RWPE1 (cell line): ENCODE results near the gene SAG.
A peak's percentile ranks its signal among the peaks of the same experiment; 100 is the strongest.
"Not testable (repeated sequence)": the region's sequence is repeated elsewhere in the genome, so short reads cannot be mapped to it uniquely, and the experiment has no call there.

Experiments
- CTCF ChIA-PET: fragments of 350-600 bp; sonication (Branson Sonifier 250); formaldehyde crosslinking; extraction: SDS; loops from one replicate; lab custom pipeline; 2021; lab: Yijun Ruan, JAX
- POLR2A ChIA-PET: fragments of 400-600 bp; formaldehyde crosslinking; extraction: SDS; loops from one replicate; lab custom pipeline; 2020; ENCODE audit warnings: antibody characterized with exemption; ENCODE audit not compliant: low non-redundant PET; lab: Yijun Ruan, JAX
- DNase-seq: peaks from one replicate; pipeline ENCODE4 v3.0.0; 2012; ENCODE audit warnings: low spot score
- H3K27ac ChIP-seq: fragments of 450-650 bp; 2 replicates; pipeline ENCODE4 v1.5.1; 2017
- TF ChIP-seq, protein P1 (sequence below): fragments of 450-650 bp; conservative IDR thresholded peaks from 2 replicates; pipeline ENCODE4 v1.5.1; 2017; ENCODE audit warnings: low read depth, mild to moderate bottlenecking

The SAG gene

DNA sequence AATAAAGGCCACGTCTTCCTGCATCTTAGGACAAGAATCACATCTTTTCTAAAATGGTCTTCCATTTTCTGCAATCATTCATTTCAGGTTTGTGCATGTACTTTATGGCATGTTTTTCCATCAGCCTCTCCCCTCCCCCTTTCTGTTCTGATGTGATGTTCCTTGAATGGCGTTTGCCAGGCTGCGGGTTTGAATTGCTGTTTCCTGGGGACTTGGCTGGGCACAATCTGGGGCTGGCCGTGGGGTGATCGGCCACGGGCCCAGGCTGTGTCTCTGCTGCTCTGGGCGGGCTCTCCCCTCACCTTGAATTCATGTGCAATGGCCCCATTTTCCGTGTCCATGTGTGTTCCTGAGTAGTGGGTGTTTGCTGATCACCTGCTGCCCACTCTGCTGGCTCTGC, 61.8 kb downstream of the SAG start:
- ChIA-PET POLR2A (no interaction called here), CTCF (interaction anchor here (0.6 to 0.7 kb wide), 3 partner anchors 8 to 15 kb away, joined by 3 to 6 read pairs (median 3); no protein-coding TSS in a partner anchor)
- TF ChIP-seq, protein P1, sequence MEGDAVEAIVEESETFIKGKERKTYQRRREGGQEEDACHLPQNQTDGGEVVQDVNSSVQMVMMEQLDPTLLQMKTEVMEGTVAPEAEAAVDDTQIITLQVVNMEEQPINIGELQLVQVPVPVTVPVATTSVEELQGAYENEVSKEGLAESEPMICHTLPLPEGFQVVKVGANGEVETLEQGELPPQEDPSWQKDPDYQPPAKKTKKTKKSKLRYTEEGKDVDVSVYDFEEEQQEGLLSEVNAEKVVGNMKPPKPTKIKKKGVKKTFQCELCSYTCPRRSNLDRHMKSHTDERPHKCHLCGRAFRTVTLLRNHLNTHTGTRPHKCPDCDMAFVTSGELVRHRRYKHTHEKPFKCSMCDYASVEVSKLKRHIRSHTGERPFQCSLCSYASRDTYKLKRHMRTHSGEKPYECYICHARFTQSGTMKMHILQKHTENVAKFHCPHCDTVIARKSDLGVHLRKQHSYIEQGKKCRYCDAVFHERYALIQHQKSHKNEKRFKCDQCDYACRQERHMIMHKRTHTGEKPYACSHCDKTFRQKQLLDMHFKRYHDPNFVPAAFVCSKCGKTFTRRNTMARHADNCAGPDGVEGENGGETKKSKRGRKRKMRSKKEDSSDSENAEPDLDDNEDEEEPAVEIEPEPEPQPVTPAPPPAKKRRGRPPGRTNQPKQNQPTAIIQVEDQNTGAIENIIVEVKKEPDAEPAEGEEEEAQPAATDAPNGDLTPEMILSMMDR = no peak
- no peak for DNase-seq
- no peak overlapping the region for H3K27ac ChIP-seq

DNA sequence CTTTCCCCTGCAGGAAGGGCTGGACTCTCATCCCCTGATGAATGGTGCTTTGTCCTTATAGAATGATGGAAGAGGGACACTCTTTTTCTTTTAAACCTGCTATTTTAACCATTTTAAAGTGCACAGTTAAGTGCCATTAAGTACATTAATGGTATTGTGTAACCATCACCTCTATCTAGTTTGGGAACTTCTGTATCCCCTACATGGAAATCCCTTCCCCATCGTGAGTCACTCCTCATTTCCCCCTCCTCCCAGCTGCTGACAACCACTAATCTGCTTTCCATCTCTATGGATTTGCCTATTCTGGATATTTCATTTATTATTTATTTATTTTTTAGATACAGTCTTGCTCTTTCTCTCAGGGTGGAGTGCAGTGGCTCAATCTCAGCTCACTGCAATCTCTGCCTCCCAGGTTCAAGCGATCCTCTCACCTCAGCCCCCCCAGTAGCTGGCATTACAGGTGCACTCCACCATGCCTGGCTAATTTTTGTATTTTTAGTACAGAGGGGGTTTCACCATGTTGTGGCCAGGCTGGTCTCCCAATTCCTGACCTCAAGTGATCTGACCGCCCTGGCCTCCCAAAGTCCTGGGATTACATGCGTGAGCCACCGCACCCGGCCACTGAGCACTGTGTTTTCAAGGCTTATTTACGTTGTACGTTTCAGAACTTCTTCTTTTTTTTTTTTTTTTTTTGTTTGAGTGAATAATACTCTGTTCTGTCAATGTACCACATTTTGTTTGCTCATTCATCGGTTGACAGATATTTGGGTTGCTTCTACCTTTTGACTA, 62.5 kb downstream of the SAG start:
- TF ChIP-seq, protein P1 = no peak
- no peak for DNase-seq
- ChIA-PET POLR2A (no interaction called here), CTCF (interaction anchor here (0.6 kb wide), 1 partner anchor 8 kb away, joined by 6 read pairs; no protein-coding TSS in a partner anchor)
- no peak overlapping the region for H3K27ac ChIP-seq

DNA sequence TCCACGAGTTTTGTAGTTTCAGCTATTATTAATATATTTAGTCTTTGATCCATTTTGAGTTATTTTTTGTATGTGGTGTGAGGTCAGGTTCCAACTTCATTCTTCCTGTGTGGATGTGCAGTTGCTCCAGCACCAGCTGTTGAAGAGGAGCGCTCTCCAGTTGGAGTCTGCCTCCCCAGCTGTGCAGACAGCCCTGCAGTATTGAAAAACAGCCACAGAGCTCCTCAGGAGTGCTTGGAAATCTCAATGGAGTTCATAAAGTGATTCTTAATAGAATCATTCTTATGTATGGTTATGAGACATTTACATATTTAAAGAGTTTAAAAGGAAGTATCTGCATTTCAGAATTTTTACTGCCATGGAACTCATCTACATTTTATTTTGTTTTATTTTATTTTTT, 64.0 kb downstream of the SAG start:
- CTCF ChIA-PET = interaction anchor here (1.9 kb wide), 1 partner anchor 18 kb away, joined by 9 read pairs; no protein-coding TSS in a partner anchor

DNA sequence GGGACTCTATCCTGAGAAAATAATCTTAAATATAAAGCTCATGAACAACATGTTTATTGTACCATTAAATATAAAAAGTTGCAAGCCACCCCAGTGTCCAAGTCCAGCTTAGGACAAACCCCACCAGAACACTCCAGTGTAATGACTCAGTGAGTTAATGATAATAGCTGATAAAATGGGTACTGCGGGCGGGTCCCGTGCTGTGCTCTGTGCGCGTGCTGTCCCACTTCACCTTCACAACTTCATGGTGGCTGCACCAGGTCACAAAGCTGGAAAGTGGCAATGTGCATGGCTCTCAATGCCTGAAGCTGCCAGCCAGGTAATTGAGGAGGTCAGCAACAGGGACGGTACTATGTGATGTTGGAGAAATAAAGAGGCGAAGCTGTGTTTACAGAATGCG, 65.2 kb downstream of the SAG start:
- ChIA-PET POLR2A (no interaction called here), CTCF (no interaction called here)
- no peak for DNase-seq
- H3K27ac ChIP-seq = no peak overlapping the region
- TF ChIP-seq, protein P1 = no peak

More for the DNA sequence above, 64.0 kb downstream of the SAG start:
- DNase-seq = no peak
- TF ChIP-seq, protein P1 = no peak
- no peak overlapping the region for H3K27ac ChIP-seq
- POLR2A ChIA-PET = no interaction called here

DNA sequence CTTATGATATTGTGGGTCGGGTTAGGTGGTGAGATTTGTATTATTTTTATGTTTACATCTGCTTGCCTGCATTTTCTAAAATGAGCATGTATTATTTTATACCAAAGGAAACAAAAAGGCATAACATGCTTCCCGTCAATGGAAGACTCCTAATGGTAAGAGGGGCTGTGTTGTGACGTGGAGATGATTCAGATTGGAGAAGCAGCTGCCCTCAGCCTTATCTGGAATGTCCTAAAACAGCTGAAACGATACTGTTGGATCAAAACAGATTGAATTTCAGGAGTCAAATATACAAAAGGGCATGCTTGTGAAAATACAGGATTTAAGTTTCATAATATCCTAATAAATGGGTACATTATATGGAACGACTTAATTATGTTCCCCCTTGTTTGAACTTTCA, 65.7 kb downstream of the SAG start:
- CTCF ChIA-PET = interaction anchor here (1.1 kb wide), 1 partner anchor 12 kb away, joined by 3 read pairs; no protein-coding TSS in a partner anchor
- no peak for DNase-seq
- TF ChIP-seq, protein P1 = no peak
- no peak overlapping the region for H3K27ac ChIP-seq
- POLR2A ChIA-PET = no interaction called here

DNA sequence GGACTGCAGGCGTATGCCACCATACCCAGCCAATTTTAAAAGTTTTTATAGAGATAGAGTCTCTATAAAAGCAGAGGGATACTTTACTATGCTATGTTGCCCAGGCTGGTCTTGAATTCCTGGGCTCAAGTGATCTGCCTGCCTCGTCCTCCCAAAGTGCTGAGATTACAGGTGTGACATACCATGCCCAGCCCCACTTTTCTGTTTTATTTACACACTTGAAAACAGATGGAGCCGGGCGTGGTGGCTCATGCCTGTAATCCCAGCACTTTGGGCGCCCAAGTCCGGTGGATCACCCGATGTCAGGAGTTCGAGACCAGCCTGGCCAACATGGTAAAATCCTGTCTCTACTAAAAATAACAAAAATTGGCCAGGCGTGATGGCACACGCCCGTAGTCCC, 67.2 kb downstream of the SAG start:
- H3K27ac ChIP-seq = 0 out of 2 replicates have a peak overlapping the region, but pooled peaks have one; percentile 7
- CTCF ChIA-PET = interaction anchor here (0.6 kb wide), 1 partner anchor 69 kb away, joined by 4 read pairs; no protein-coding TSS in a partner anchor
- DNase-seq, POLR2A ChIA-PET: not testable (repeated sequence)
